ENCODE measurements around the gene EMILIN2.

Gene EMILIN2

DNA sequence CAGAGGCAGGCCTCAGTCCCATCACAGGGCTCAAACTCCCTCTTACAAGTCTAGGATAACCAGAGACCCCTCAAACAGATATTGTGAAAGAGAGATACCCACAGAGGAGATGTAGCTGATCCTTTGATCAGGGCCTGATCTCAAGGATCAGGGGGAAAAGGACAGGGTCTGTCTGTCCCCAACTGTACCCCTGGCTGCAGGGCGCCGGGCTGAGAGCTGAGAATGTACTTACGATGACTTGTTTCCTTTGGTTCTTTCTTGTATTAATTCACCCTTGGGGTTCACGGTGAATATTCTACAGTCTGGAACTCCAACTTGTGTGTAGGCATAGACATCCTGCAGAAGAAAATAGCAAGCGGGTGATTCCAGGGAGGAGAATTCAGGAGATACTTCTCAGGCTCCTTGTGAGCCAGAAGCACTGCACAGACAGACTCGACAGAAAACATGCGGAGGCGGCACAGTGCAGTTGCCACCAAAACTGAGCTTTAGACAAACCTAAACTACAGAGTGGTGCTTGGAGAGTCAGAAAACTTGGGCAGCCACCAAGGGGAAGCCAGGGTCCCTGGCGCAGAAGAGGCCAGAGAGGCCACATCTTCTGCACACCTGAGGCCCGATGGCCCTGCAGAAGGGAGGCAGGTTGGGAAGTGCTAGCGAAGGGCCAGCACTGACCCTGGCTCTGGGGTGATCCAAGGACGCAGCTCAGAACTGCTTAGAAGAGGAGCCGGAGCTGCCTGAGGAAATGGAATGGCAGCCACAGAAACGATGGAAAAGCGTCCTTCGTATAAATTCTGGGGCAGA, 73.9 kb downstream of the EMILIN2 start:
- DNase-seq (ENCODE audit: extremely low read depth, low read depth): no peak
- TF ChIP-seq CTCF (IDR thresholded peaks at IDR 0.05; ENCODE audit: low read depth, low read length): no peak

- TF ChIP-seq CTCF (IDR thresholded peaks at IDR 0.05; ENCODE audit: low read depth, low read length): no peak
- no peak for DNase-seq (ENCODE audit: extremely low read depth, low read depth)
Measured at GRCh38 chr18:2921778-2922177, 75.0 kb downstream of the EMILIN2 start.

DNA sequence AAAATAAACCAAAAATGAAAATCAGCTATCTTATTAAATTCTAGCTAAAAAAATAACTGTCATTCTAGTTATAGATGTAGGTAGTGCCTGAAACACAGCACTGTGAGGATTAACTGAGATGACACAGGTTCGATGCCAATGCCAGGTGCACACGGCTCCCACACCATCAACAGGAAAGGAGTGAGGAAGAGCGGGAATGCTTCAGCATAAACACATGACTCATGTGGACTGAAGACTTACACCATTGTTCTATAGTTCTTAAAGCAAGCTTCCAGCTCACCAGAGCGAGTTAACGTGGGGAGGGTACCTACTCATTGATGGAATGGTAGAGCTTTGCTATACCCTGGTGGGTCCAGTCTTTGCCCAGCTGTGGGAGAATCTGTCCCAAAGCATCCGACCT, 76.7 kb downstream of the EMILIN2 start:
- DNase-seq (ENCODE audit: extremely low read depth, low read depth): no peak
- no peak for TF ChIP-seq CTCF (IDR thresholded peaks at IDR 0.05; ENCODE audit: low read depth, low read length)

DNA sequence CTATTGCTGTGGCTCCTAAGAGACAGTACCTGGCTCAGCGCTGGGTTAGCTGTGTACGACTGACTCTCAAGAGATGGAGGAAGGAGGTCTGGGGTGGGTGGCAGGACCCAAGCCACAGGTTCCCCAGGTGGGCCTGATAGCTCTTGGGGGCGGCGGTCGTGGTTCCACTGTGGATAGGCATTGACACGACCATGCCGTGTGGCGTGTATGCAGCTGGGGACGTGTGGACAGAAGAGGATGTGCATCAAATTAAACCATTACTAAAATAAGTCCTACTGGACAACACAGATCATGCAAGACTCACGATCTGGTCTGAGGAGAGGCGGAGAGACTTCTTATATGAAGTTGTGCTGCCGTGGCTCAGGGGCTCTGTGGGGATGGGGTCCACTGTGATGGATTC, 78.1 kb downstream of the EMILIN2 start:
- DNase-seq (ENCODE audit: extremely low read depth, low read depth): no peak
- no peak for TF ChIP-seq CTCF (IDR thresholded peaks at IDR 0.05; ENCODE audit: low read depth, low read length)

DNA sequence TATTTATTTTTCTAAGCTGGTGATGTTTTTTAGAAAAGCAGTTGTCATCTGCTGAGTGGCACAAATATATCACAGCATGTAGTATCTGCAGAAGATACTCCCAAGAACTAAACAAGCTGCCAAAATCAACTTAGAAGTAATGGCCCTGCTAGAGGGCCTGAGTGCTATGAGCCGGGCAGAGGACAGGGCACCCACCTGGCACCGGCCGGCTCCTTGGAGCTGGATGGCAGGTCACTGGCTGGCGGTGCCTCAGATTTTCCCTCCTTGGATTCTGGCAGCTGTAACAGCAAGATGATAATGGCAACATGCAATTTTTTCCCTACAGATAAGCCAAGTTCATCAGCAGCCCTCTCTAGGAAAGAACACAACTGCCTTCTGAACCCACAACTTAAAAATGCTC, 79.7 kb downstream of the EMILIN2 start:
- no peak for TF ChIP-seq CTCF (IDR thresholded peaks at IDR 0.05; ENCODE audit: low read depth, low read length)
- DNase-seq (ENCODE audit: extremely low read depth, low read depth): no peak

- DNase-seq (ENCODE audit: extremely low read depth, low read depth): no peak
- no peak for TF ChIP-seq CTCF (IDR thresholded peaks at IDR 0.05; ENCODE audit: low read depth, low read length)
Measured at GRCh38 chr18:2927745-2928144, 80.9 kb downstream of the EMILIN2 start.

GRCh38 chr18:2932247-2933181, 85.7 kb downstream of the EMILIN2 start:
- DNase-seq (ENCODE audit: extremely low read depth, low read depth): peak; percentile 38

More at GRCh38 chr18:2932247-2933181, 85.7 kb downstream of the EMILIN2 start:
- peak; percentile 60 for TF ChIP-seq CTCF (IDR thresholded peaks at IDR 0.05; ENCODE audit: low read depth, low read length)

Measured in AG09319 (cell line).